Central memory CD8-positive, alpha-beta T cell (primary cell): ENCODE results near the gene NKX1-2.
A peak's percentile ranks its signal among the peaks of the same experiment; 100 is the strongest.

Source experiments
- ATAC-seq: fragments of 150-1000 bp; cut with Tn5 transposase; replicated peaks from 2 replicates; pipeline ENCODE4 v1.10.0; 2022; ENCODE audit warnings: mild to moderate bottlenecking, moderate FRiP score, moderate number of reproducible peaks; ENCODE audit not compliant: poor library complexity, severe bottlenecking; ENCODE audit errors: extremely low read depth
- DNase-seq, 2 donors: peaks; one replicate each; pipeline ENCODE4 v3.0.0; 2021; ENCODE audit warnings: low spot score in 2 of 2
- H3K27ac Mint-ChIP-seq: one replicate; pipeline ENCODE4 v1.8.0; 2022; ENCODE audit warnings: low read depth, mild to moderate bottlenecking, moderate library complexity, mixed read lengths
- H3K27me3 Mint-ChIP-seq: one replicate; pipeline ENCODE4 v1.8.0; 2022; ENCODE audit warnings: mixed read lengths
- H3K36me3 Mint-ChIP-seq: one replicate; pipeline ENCODE4 v1.8.0; 2022; ENCODE audit warnings: mild to moderate bottlenecking, moderate library complexity, mixed read lengths; ENCODE audit not compliant: insufficient read depth
- H3K4me1 Mint-ChIP-seq: one replicate; pipeline ENCODE4 v1.8.0; 2022; ENCODE audit warnings: mixed read lengths
- H3K4me3 Mint-ChIP-seq: one replicate; pipeline ENCODE4 v1.8.0; 2022; ENCODE audit warnings: mild to moderate bottlenecking, moderate library complexity, mixed read lengths
- H3K9me3 Mint-ChIP-seq: one replicate; pipeline ENCODE4 v1.8.0; 2022; ENCODE audit warnings: mixed read lengths

The NKX1-2 gene

DNA sequence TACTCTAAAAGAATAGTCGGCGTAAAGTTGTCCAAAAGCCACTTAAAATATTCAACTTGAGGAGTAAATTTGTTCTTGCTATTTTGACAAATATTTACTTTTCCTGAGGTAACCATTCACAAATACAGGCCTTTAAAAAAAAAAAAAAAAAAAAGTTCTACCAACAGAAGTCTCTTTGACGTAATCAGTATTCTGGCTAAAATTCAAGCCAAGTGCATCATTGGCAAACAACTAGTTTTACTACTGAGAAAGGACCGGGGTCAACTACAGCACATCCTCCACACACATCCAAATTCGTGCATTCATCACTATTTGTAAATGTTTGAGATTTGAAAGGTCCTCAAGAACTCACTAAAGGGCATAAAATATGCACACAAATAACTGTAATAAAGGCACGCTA, 33.1 kb downstream of the NKX1-2 start:
- H3K27me3 Mint-ChIP-seq: no peaks in the 10 kb centered on the region
- H3K4me1 Mint-ChIP-seq: peaks cover 5% of the 10 kb centered on the region
- peaks cover 13% of the 10 kb centered on the region for H3K36me3 Mint-ChIP-seq
- ATAC-seq (no peak), DNase-seq (no peak)
- H3K9me3 Mint-ChIP-seq: no peaks in the 10 kb centered on the region
- H3K27ac Mint-ChIP-seq: no peak overlapping the region
- H3K4me3 Mint-ChIP-seq: peak overlapping the region; percentile 80

DNA sequence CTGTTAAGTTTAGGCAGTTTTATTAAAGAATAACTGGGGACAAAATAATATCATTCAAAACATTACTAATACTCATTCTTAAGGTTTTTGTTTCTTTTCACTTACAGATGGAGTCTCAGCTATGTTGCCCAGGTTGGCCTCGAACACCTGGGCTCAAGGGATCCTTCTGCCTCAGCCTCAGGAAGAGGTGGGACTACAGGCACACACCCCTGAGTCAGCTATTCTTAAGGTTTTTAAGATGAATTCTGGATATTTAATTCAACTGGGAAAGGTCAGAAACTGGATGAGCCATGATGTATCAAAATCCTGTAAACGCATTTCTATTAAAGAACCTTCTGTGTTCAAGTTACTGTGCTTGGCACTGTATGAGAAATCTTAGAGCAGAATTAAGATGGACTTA, 34.6 kb downstream of the NKX1-2 start:
- H3K27ac Mint-ChIP-seq: no peak overlapping the region
- peaks cover 5% of the 10 kb centered on the region for H3K4me1 Mint-ChIP-seq
- no peaks in the 10 kb centered on the region for H3K9me3 Mint-ChIP-seq
- peaks cover 19% of the 10 kb centered on the region for H3K36me3 Mint-ChIP-seq
- DNase-seq: no peak
- no peak overlapping the region for H3K4me3 Mint-ChIP-seq
- ATAC-seq: no peak
- no peaks in the 10 kb centered on the region for H3K27me3 Mint-ChIP-seq

DNA sequence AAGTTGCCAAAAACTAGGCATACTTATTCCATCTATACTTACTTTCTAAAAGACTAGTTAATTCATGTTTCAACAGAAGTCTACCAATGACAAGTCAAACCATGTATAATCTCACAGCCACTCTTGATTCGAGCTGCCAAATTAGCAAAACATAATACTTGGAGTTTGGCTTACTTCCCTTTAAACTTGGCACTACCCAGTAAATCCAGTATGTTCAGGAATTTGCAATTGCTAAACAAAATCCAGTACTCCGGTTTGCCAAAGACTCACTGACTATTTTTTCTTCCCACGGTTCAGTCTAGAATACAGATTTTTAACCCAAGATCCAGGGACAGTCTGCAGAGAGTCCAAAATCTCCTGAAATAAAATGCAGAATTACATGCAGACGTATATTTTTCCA, 35.8 kb downstream of the NKX1-2 start:
- Mint-ChIP-seq H3K4me1 (peaks cover under 1% of the 10 kb centered on the region), H3K36me3 (peaks cover 22% of the 10 kb centered on the region), H3K27me3 (no peaks in the 10 kb centered on the region), H3K27ac (no peak overlapping the region), H3K4me3 (no peak overlapping the region), H3K9me3 (no peaks in the 10 kb centered on the region)
- ATAC-seq: no peak
- DNase-seq: no peak

DNA sequence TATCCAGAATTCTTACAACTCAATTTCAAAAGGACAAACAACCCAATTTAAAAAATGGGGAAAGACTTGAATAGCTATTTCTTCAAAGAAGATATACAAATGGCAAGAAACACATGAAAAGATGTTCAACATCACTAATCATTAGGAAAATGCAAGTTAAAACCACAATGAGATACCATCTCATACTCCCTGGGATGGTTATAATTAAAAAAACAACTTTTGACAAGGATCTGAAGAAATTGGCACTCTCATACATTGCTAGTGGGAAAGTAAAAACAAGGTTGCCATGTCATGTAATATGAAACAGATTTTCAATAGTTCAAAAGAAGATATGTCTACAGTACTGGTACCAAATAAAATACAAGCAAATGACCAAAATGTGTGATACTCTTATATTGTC, 40.1 kb downstream of the NKX1-2 start:
- H3K36me3 Mint-ChIP-seq: peaks cover 25% of the 10 kb centered on the region

DNA sequence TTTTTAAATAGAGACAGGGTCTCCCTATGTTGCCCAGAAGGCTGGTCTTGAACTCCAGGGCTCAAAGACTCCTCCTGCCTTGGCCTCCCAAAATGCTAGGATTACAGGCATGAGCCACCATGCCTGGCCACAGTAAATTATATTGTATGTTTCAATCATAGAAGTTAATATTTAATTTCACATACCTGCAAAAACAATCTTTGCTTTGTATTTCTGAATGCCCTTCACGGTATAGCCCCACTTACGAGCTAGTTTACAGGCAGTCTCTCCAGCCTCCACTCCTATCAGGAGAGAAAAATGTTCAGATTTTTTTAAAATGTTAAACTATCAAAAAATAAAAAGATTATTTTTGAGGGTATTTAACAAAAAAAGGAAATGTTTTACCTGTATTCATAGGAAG, 41.5 kb downstream of the NKX1-2 start:
- no peak overlapping the region for H3K4me3 Mint-ChIP-seq

More for the DNA sequence above, 40.1 kb downstream of the NKX1-2 start:
- no peak overlapping the region for H3K27ac Mint-ChIP-seq
- no peaks in the 10 kb centered on the region for H3K27me3 Mint-ChIP-seq
- DNase-seq (no peak), ATAC-seq (no peak)
- no peak overlapping the region for H3K4me3 Mint-ChIP-seq
- no peaks in the 10 kb centered on the region for H3K9me3 Mint-ChIP-seq
- H3K4me1 Mint-ChIP-seq: no peaks in the 10 kb centered on the region

DNA sequence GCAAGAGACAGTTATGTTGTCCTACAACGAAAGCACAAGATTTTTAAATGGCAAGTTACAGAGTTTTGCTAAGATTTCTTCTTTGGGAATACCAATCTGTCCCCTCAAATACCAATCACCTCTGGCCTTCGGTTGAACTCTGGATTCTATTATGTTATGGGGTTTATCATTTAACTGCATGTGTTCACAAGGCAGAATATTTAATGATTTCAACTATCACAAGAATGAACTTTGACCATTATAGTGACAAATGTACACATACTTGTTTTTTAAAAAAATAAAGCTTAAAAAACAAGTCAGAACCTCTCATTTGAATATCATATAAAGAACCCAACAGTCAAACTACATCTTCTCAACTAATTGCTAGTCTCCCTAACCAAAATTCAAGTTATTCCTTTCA, 42.4 kb downstream of the NKX1-2 start:
- Mint-ChIP-seq H3K36me3 (peaks cover 30% of the 10 kb centered on the region), H3K27ac (no peak overlapping the region), H3K9me3 (no peaks in the 10 kb centered on the region), H3K4me1 (peaks cover 10% of the 10 kb centered on the region), H3K27me3 (no peaks in the 10 kb centered on the region), H3K4me3 (no peak overlapping the region)
- ATAC-seq (no peak), DNase-seq (no peak)

More for the DNA sequence above, 41.5 kb downstream of the NKX1-2 start:
- no peak overlapping the region for H3K27ac Mint-ChIP-seq
- DNase-seq (no peak), ATAC-seq (no peak)
- H3K27me3 Mint-ChIP-seq: no peaks in the 10 kb centered on the region
- H3K9me3 Mint-ChIP-seq: no peaks in the 10 kb centered on the region
- H3K36me3 Mint-ChIP-seq: peaks cover 29% of the 10 kb centered on the region
- H3K4me1 Mint-ChIP-seq: peaks cover 6% of the 10 kb centered on the region

DNA sequence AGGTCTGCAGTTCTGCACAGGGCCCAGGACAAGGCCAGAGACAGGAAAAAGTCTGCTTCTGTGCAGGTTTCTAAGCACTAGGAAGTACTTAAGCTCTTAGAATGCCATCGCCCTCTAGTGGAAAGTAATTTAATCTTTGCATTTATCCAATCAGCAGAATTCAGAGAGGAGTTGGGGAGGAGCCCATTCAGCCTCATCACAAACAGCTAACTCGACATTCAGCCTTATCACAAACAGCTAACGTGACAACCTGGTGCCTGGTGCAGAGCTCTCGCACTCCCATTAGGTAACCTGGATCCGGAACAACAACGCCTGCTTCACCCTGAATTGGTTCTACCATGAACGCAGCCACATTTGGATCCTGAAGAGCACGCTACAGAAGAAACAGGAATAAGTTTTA, 46.3 kb downstream of the NKX1-2 start:
- H3K4me3 Mint-ChIP-seq: no peak overlapping the region
- H3K4me1 Mint-ChIP-seq: peaks cover 10% of the 10 kb centered on the region
- peak overlapping the region; percentile 34 for H3K27ac Mint-ChIP-seq
- peaks cover 44% of the 10 kb centered on the region for H3K36me3 Mint-ChIP-seq
- H3K27me3 Mint-ChIP-seq: no peaks in the 10 kb centered on the region
- no peaks in the 10 kb centered on the region for H3K9me3 Mint-ChIP-seq
- ATAC-seq (peak; percentile 98), DNase-seq (peak in 1 of 2 donors; percentile 18)

DNA sequence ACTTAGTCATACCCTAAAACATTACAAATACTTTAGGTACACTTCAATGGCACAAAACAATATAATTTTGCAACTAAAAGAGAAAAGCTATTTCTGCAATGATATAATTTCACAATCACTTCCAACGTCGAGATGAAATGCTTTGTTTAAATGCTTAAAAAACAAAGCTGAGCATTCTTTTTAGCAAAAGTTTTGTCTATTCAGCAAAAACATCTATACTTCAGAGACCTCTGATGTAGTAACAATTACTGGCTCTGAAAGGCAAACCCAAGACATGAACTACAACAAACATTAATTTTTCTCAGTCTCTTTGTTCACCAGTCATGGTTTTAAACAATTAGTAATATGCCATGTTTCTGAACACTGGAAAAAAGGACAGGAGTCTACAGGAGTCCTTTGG, 47.6 kb downstream of the NKX1-2 start:
- Mint-ChIP-seq H3K4me3 (no peak overlapping the region), H3K27ac (no peak overlapping the region), H3K36me3 (peaks cover 41% of the 10 kb centered on the region), H3K4me1 (peaks cover 10% of the 10 kb centered on the region), H3K27me3 (no peaks in the 10 kb centered on the region), H3K9me3 (no peaks in the 10 kb centered on the region)
- ATAC-seq: no peak
- no peak for DNase-seq

DNA sequence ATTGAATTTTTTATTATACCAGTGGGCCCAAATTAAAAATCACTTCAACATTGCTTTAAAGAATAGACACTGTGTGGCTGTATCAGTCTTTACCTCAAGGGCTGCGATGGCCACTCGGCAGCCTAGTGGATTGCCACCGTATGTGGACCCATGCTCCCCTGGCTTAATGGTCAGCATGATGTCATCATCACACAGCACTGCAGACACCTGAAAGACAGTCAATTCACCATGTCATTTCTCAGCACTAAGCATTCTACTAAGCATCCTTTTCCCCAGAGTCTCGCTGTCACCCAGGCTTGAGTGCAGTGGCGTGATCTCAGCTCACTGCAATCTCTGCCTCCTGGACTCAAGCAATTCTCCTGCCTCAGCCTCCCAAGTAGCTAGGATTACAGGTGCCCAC, 48.2 kb downstream of the NKX1-2 start:
- peaks cover 39% of the 10 kb centered on the region for H3K36me3 Mint-ChIP-seq
- DNase-seq (no peak), ATAC-seq (no peak)
- H3K27me3 Mint-ChIP-seq: no peaks in the 10 kb centered on the region
- no peak overlapping the region for H3K27ac Mint-ChIP-seq
- H3K4me1 Mint-ChIP-seq: peaks cover 10% of the 10 kb centered on the region
- H3K4me3 Mint-ChIP-seq: no peak overlapping the region
- H3K9me3 Mint-ChIP-seq: no peaks in the 10 kb centered on the region
